ENCODE data around the gene SMAP2.
A peak's percentile ranks its signal among the peaks of the same experiment; 100 is the strongest.

DNA sequence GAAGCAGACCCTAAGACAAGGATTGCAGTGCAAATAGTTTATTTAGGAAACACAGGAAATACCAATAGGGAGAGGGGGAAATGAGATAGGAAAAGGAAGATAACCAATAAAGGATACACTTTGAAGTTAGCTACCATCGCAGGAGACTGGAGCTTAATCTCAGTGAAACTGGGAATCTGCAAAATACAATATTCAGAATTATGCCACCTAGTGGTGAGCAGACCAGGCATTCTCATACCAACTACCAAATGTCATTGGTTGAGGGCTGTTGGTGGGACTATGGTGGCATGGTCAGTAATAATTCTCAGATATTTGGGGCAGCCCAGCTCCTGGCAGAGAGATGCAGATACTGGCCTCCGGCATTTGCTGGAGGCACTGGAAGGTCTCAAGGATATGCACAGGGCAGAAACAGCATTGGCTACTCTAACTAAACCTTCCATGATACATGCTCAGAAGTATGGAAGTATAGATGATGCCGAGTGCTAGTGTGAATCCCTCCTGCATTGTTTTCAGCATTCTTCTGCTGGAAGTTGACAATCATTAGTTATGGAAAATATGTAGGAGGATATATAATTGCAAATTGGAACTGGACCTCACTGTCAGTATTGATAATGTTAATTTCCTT lies 65.0 kb downstream of the SMAP2 start:
- TF ChIP-seq, protein P1, sequence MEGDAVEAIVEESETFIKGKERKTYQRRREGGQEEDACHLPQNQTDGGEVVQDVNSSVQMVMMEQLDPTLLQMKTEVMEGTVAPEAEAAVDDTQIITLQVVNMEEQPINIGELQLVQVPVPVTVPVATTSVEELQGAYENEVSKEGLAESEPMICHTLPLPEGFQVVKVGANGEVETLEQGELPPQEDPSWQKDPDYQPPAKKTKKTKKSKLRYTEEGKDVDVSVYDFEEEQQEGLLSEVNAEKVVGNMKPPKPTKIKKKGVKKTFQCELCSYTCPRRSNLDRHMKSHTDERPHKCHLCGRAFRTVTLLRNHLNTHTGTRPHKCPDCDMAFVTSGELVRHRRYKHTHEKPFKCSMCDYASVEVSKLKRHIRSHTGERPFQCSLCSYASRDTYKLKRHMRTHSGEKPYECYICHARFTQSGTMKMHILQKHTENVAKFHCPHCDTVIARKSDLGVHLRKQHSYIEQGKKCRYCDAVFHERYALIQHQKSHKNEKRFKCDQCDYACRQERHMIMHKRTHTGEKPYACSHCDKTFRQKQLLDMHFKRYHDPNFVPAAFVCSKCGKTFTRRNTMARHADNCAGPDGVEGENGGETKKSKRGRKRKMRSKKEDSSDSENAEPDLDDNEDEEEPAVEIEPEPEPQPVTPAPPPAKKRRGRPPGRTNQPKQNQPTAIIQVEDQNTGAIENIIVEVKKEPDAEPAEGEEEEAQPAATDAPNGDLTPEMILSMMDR (IDR thresholded peaks at IDR 0.05), result peak; percentile 47 to 73 (median 60)
- TF ChIP-seq POLR2A (IDR thresholded peaks at IDR 0.05), result no peak

Data from heart left ventricle (tissue), 13 donors.